Measurements from ENCODE around the gene ABCC4. TPM values are rescaled to one million over a fixed set of nuclear protein-coding genes. Genes with fewer than 3 reads are reported as not detected.

The ABCC4 gene
- total RNA-seq, 4 donors from 2014 or later: 3.9 to 6.8 (median 4.7) TPM

DNA sequence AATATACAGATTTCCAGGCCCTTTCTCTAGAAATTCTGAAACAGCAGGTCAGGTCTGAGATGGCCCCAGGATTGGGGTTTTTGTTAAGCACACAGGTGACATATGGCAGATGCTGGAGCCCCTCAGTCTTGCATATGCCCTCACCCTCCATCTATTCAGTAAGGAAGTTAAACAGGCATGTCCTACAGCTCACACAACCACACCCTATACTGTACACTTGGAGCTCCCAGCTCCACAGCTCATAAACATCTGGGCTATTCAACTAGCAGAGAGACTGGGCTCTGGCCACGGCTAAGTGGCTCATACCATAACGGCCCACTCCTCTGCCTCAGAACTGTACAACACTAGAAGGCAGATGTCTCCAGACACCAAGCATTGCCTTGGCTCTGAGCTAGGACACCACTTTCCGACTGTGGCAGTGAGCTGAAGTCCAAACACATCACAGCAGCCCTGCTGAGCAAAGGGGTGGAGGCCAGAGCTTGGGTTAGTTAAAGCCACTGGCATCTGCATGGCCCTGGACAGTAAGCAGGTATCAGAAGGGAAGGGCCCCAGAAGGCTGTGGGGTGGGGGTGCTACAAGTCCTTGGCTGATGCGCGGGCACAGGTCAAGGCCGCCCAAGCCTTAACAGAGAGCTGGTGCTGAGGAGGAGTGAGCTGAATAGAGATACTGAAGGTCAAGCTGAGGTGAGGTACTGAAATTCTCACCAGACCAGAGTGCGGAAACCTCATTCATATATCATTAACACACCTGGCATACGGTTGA is 79.1 kb downstream of the ABCC4 start:
- H3K4me3 ChIP-seq: no peak overlapping the region
- H3K9me3 ChIP-seq: no peaks in the 10 kb centered on the region
- no peaks in the 10 kb centered on the region for H3K27me3 ChIP-seq
- TF ChIP-seq EP300 (IDR thresholded peaks at IDR 0.05) (no peak), POLR2A (IDR thresholded peaks at IDR 0.05) (no peak), POLR2AphosphoS5 (IDR thresholded peaks at IDR 0.05) (no peak)
- TF ChIP-seq, protein P1, sequence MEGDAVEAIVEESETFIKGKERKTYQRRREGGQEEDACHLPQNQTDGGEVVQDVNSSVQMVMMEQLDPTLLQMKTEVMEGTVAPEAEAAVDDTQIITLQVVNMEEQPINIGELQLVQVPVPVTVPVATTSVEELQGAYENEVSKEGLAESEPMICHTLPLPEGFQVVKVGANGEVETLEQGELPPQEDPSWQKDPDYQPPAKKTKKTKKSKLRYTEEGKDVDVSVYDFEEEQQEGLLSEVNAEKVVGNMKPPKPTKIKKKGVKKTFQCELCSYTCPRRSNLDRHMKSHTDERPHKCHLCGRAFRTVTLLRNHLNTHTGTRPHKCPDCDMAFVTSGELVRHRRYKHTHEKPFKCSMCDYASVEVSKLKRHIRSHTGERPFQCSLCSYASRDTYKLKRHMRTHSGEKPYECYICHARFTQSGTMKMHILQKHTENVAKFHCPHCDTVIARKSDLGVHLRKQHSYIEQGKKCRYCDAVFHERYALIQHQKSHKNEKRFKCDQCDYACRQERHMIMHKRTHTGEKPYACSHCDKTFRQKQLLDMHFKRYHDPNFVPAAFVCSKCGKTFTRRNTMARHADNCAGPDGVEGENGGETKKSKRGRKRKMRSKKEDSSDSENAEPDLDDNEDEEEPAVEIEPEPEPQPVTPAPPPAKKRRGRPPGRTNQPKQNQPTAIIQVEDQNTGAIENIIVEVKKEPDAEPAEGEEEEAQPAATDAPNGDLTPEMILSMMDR (IDR thresholded peaks at IDR 0.05): no peak
- no peak overlapping the region for H3K27ac ChIP-seq
- ATAC-seq: no peak
- WGBS, 2 donors (ENCODE audit: low coverage in 1 of 2): 50 to 100% methylated on average over 2 to 3 of the region's 8 CpGs
- H3K36me3 ChIP-seq: no peaks in the 10 kb centered on the region
- no peaks in the 10 kb centered on the region for H3K4me1 ChIP-seq

DNA sequence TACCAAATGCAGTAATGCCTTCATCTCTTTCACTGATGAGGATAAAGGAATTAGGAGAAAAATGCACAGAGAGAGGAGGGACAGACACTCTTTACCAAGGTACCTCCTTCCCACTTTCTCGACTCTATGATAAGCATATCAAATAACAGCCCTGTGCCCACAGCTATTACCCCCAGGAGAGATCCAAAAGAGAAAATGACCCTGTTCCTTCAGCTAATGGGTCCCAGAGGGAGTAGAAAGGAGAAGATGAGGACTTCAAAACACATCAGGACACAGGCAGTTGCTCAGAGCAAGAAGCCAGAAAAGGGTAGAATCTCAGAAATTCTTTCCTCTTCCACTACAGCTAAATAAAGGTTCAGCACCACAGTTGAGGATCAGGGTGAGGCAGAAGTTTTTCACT is 80.6 kb downstream of the ABCC4 start:
- no peaks in the 10 kb centered on the region for H3K9me3 ChIP-seq
- ATAC-seq: no peak
- H3K36me3 ChIP-seq: no peaks in the 10 kb centered on the region
- H3K4me3 ChIP-seq: no peak overlapping the region
- no peaks in the 10 kb centered on the region for H3K4me1 ChIP-seq
- H3K27me3 ChIP-seq: no peaks in the 10 kb centered on the region
- TF ChIP-seq POLR2AphosphoS5 (IDR thresholded peaks at IDR 0.05) (no peak), EP300 (IDR thresholded peaks at IDR 0.05) (no peak), POLR2A (IDR thresholded peaks at IDR 0.05) (no peak)
- TF ChIP-seq, protein P1 (IDR thresholded peaks at IDR 0.05): no peak
- no peak overlapping the region for H3K27ac ChIP-seq
- WGBS, 2 donors (ENCODE audit: low coverage in 1 of 2): 80 to 86% methylated on average over 1 of the region's 1 CpG

DNA sequence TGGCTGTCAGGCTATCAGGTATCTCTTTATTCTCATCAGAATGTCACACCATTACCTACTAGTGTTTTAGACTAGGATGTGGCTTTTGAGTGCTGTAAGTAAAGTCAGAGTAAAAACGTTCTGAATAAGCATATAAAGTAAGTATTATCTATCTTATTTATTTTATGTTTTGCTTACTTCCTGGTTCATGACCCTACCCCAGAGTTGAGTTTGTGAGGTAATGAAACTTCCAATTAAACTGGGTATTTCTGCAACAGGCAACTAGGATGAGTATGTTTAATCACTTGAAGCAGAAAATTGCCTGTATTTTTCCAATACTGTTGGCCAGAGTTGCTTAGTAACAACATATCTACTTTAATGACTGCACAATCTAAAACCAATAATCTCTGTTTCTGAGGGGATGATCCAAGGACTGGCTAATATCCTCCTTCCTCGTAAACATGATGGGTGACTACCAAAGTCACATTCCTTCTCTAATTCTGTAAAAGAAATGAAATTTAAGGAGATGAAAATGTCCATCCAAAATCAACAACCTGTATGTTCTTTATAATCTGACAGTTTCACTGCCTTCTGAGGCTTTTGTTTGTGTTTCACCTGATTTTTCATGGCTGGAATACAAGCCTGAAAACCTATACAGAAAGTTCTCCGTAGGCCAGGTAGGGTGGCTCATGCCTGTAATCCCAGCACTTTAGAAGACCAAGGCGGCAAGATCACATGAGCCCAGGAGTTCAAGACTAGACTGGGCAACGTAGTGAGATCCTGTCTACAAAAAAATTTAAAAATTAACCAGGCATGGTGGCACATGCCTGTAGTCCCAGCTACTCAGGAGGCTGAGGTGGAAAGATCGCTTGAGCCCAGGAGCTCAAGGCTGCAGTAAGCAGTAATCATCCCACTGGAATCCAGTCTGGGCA is 83.1 kb downstream of the ABCC4 start:
- H3K9me3 ChIP-seq: no peaks in the 10 kb centered on the region
- no peaks in the 10 kb centered on the region for H3K27me3 ChIP-seq
- no peaks in the 10 kb centered on the region for H3K4me1 ChIP-seq
- H3K27ac ChIP-seq: no peak overlapping the region
- 57 to 60% methylated on average over 5 of the region's 6 CpGs for WGBS, 2 donors (ENCODE audit: low coverage in 1 of 2)
- no peak overlapping the region for H3K4me3 ChIP-seq
- TF ChIP-seq POLR2AphosphoS5 (IDR thresholded peaks at IDR 0.05) (no peak), POLR2A (IDR thresholded peaks at IDR 0.05) (no peak), EP300 (IDR thresholded peaks at IDR 0.05) (no peak)
- TF ChIP-seq, protein P1 (IDR thresholded peaks at IDR 0.05): no peak
- no peaks in the 10 kb centered on the region for H3K36me3 ChIP-seq
- no peak for ATAC-seq

DNA sequence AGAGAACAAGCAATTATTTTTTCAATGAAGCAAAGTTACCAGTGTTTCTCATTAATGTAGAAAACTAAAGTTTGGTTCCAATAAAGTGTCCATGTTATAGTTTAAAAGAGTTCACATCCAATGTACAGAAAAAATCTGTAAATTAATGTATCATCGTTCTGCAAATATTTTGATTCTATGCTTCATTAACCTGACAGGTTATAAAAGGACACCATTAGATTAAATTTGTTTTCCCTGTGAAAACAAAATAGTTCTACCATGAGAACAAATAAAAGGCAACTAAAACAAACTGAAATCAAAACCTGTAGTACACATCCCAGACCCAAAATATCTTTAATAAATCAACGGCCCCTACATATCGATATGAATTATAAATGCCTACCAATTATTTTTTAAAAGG is 85.1 kb downstream of the ABCC4 start:
- Histone ChIP-seq H3K9me3 (no peaks in the 10 kb centered on the region), H3K4me1 (no peaks in the 10 kb centered on the region), H3K36me3 (no peaks in the 10 kb centered on the region), H3K4me3 (no peak overlapping the region), H3K27ac (no peak overlapping the region), H3K27me3 (no peaks in the 10 kb centered on the region)
- WGBS, 2 donors (ENCODE audit: low coverage in 1 of 2): 90 to 94% methylated on average over 2 to 3 of the region's 3 CpGs
- TF ChIP-seq POLR2AphosphoS5 (IDR thresholded peaks at IDR 0.05) (no peak), POLR2A (IDR thresholded peaks at IDR 0.05) (no peak)
- ATAC-seq: no peak

DNA sequence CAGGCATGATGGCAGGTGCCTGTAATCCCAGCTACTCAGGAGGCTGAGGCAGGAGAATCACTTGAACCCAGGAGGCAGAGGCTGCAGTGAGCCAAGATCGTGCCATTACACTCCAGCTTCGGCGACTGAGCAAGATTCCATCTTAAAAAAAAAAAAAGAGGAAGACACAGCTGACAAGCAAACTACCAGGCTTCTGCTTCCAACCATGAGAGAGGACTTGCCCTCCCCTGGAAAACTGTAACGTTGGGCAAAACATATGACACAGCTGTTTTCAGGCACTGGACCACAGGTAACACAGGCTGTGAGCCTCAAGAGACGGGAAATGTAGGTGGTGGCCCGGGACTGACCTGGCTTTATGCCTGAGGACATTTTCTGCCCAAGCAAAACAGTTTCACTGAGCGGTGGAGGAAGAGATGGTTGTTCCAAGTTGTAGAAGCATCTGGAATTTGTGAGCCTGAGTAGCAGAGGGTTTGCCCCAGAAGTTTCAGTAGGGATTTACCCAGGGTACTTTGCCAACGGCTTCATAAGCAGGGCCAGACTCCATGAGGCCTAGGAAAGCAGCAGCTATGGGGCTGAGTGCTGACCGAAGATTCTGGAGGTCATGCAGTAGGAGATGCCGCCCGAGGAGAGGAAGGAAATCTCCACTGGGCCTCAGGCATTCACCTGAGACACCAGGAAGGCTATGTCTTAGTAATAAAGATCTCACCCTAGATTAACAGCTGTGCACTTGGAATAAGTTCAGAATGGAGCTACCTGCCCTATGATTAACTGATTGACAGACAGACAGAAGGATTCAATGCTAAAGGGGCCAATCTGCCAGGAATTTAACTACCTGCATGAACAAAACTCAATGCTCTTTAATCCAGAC is 88.0 kb downstream of the ABCC4 start:
- no peak for TF ChIP-seq POLR2A (IDR thresholded peaks at IDR 0.05)
- TF ChIP-seq EP300 (IDR thresholded peaks at IDR 0.05): no peak
- TF ChIP-seq POLR2AphosphoS5 (IDR thresholded peaks at IDR 0.05): no peak
- TF ChIP-seq, protein P1 (IDR thresholded peaks at IDR 0.05): no peak
- WGBS, 2 donors (ENCODE audit: low coverage in 1 of 2): 40 to 81% methylated on average over 2 to 9 of the region's 11 CpGs
- H3K4me1 ChIP-seq: no peaks in the 10 kb centered on the region
- no peaks in the 10 kb centered on the region for H3K9me3 ChIP-seq
- no peak overlapping the region for H3K27ac ChIP-seq
- peaks cover 0 to 8% of the 10 kb centered on the region in 2 donors for H3K36me3 ChIP-seq
- no peak overlapping the region for H3K4me3 ChIP-seq
- no peak for ATAC-seq
- H3K27me3 ChIP-seq: no peaks in the 10 kb centered on the region
